ENCODE data around the gene SAMD14.

DNA sequence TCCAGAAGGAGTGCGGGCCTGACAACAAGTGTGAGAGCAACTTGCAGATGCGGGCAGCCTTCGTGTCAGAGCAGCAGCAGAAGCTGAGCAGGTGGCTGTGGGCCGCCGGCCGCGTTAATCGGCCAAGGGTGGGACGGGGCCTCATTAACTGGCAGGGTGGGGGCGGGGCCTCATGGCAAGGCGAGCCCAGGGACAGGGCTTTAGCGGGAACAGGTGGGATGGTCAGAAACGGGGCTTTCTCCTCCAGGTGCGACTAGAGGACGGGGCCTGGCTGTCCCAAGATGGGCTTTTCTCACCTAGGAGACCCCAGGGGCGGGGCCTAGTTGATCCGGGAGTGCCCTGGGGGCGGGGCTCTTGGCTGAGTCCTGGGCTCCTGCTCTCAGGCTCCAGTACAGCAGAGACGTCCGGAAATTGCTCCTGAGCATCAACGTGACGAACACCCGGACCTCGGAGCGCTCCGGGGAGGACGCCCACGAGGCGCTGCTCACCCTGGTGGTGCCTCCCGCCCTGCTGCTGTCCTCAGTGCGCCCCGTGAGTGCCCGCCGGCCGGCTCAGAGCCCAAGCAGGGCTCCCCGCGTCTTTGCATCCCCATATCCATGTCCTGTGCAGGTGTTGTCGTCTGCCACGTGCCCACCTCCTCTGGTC, 53.2 kb downstream of the SAMD14 start:
- TF ChIP-seq, protein P1, sequence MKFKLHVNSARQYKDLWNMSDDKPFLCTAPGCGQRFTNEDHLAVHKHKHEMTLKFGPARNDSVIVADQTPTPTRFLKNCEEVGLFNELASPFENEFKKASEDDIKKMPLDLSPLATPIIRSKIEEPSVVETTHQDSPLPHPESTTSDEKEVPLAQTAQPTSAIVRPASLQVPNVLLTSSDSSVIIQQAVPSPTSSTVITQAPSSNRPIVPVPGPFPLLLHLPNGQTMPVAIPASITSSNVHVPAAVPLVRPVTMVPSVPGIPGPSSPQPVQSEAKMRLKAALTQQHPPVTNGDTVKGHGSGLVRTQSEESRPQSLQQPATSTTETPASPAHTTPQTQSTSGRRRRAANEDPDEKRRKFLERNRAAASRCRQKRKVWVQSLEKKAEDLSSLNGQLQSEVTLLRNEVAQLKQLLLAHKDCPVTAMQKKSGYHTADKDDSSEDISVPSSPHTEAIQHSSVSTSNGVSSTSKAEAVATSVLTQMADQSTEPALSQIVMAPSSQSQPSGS (CRISPR knock-in tag; IDR thresholded peaks at IDR 0.05; ENCODE audit: borderline replicate concordance, low read depth), result no peak
- TF ChIP-seq, protein P2, sequence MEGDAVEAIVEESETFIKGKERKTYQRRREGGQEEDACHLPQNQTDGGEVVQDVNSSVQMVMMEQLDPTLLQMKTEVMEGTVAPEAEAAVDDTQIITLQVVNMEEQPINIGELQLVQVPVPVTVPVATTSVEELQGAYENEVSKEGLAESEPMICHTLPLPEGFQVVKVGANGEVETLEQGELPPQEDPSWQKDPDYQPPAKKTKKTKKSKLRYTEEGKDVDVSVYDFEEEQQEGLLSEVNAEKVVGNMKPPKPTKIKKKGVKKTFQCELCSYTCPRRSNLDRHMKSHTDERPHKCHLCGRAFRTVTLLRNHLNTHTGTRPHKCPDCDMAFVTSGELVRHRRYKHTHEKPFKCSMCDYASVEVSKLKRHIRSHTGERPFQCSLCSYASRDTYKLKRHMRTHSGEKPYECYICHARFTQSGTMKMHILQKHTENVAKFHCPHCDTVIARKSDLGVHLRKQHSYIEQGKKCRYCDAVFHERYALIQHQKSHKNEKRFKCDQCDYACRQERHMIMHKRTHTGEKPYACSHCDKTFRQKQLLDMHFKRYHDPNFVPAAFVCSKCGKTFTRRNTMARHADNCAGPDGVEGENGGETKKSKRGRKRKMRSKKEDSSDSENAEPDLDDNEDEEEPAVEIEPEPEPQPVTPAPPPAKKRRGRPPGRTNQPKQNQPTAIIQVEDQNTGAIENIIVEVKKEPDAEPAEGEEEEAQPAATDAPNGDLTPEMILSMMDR (IDR thresholded peaks at IDR 0.05), result no peak
- no peak for TF ChIP-seq ZNF317 (CRISPR knock-in tag; IDR thresholded peaks at IDR 0.05; ENCODE audit: borderline replicate concordance, low read depth)
- TF ChIP-seq, protein P3, sequence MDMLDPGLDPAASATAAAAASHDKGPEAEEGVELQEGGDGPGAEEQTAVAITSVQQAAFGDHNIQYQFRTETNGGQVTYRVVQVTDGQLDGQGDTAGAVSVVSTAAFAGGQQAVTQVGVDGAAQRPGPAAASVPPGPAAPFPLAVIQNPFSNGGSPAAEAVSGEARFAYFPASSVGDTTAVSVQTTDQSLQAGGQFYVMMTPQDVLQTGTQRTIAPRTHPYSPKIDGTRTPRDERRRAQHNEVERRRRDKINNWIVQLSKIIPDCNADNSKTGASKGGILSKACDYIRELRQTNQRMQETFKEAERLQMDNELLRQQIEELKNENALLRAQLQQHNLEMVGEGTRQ (CRISPR knock-in tag; IDR thresholded peaks at IDR 0.05), result no peak
- TF ChIP-seq, protein P4, sequence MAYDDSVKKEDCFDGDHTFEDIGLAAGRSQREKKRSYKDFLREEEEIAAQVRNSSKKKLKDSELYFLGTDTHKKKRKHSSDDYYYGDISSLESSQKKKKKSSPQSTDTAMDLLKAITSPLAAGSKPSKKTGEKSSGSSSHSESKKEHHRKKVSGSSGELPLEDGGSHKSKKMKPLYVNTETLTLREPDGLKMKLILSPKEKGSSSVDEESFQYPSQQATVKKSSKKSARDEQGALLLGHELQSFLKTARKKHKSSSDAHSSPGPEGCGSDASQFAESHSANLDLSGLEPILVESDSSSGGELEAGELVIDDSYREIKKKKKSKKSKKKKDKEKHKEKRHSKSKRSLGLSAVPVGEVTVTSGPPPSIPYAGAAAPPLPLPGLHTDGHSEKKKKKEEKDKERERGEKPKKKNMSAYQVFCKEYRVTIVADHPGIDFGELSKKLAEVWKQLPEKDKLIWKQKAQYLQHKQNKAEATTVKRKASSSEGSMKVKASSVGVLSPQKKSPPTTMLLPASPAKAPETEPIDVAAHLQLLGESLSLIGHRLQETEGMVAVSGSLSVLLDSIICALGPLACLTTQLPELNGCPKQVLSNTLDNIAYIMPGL (CRISPR knock-in tag; IDR thresholded peaks at IDR 0.05), result no peak
- TF ChIP-seq TEAD1 (CRISPR knock-in tag; IDR thresholded peaks at IDR 0.05), result 0 out of 2 replicates have a peak, but pooled peaks have one; percentile 14
- no peak for TF ChIP-seq ZNF219 (CRISPR knock-in tag; IDR thresholded peaks at IDR 0.05; ENCODE audit: borderline replicate concordance)
- TF ChIP-seq ZNF121 (CRISPR knock-in tag; IDR thresholded peaks at IDR 0.05), result no peak
- no peak for TF ChIP-seq PRRX2 (CRISPR knock-in tag; IDR thresholded peaks at IDR 0.05)
- no peak for TF ChIP-seq FOXP1 (CRISPR knock-in tag; IDR thresholded peaks at IDR 0.05; ENCODE audit: borderline replicate concordance)
- TF ChIP-seq CREM (CRISPR knock-in tag; IDR thresholded peaks at IDR 0.05), result no peak
- TF ChIP-seq NFATC4 (CRISPR knock-in tag; IDR thresholded peaks at IDR 0.05), result no peak

Measured in WTC11 (cell line).